ENCODE measurements around the gene CLEC20A.

DNA sequence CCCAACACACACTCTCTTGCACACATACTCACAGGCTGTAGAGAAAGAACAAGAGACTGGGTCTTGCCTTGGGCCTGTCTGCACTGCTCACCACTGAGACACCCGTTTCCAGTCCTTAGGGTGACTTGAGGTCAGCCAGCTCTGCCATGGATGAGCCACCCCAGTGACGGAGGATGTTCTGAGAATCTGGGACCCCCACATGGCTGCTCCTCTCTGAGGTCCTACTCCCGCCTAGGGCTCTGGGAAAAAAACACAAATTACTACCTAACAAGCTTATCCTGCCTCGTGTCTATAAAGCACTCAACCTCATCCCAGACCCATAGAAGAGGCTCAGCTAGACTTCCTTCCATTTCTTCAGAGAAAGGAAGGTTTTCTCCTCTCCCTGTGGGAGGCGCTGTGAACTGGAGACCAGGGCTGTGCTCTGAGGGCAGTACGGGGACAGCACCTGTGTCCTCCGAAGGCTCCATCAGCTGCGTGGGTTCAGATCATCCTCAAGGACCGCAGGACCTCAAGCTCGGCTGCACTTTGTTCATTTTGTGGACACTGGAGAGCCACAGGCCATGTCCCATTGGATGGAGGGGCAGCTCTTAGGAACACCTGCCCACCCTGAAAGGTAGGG is 4.3 kb upstream of the CLEC20A start:
- TF ChIP-seq POLR2AphosphoS5 (IDR thresholded peaks at IDR 0.05) (no peak), POLR2A (IDR thresholded peaks at IDR 0.05) (no peak)
- TF ChIP-seq, protein P1, sequence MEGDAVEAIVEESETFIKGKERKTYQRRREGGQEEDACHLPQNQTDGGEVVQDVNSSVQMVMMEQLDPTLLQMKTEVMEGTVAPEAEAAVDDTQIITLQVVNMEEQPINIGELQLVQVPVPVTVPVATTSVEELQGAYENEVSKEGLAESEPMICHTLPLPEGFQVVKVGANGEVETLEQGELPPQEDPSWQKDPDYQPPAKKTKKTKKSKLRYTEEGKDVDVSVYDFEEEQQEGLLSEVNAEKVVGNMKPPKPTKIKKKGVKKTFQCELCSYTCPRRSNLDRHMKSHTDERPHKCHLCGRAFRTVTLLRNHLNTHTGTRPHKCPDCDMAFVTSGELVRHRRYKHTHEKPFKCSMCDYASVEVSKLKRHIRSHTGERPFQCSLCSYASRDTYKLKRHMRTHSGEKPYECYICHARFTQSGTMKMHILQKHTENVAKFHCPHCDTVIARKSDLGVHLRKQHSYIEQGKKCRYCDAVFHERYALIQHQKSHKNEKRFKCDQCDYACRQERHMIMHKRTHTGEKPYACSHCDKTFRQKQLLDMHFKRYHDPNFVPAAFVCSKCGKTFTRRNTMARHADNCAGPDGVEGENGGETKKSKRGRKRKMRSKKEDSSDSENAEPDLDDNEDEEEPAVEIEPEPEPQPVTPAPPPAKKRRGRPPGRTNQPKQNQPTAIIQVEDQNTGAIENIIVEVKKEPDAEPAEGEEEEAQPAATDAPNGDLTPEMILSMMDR (IDR thresholded peaks at IDR 0.05), result no peak
